Naive thymus-derived CD4-positive, alpha-beta T cell (primary cell): ENCODE measurements around the gene BTG3. TPM values are rescaled to one million over a fixed set of nuclear protein-coding genes. Genes with fewer than 3 reads are reported as not detected.
A peak's percentile ranks its signal among the peaks of the same experiment; 100 is the strongest.

Experiments used
- ATAC-seq: fragments of 150-1000 bp; cut with Tn5 transposase; 2 replicates; pipeline ENCODE4 v1.10.0; 2021; ENCODE audit warnings: mild to moderate bottlenecking, moderate library complexity
- CTCF ChIA-PET: fragments of 350-600 bp; sonication (Branson Sonifier 250); formaldehyde crosslinking; loops from one replicate; lab custom pipeline; 2021; ENCODE audit warnings: antibody characterized with exemption; lab: Charles Lee
- POLR2A ChIA-PET: fragments of 350-600 bp; sonication (Branson Sonifier 250); formaldehyde crosslinking; loops from one replicate; lab custom pipeline; 2021; ENCODE audit warnings: antibody characterized with exemption, inconsistent platforms; lab: Charles Lee
- DNase-seq, 9 donors: peaks; one replicate each; pipeline versions ENCODE4 v3.0.0 to v3.0.0-alpha.2; 2020 to 2022; ENCODE audit warnings: mixed read lengths in 1 of 9
- H3K27ac ChIP-seq: one replicate; pipeline ENCODE4 v1.7.0; 2013; ENCODE audit warnings: mild to moderate bottlenecking, low read depth, low read length, moderate library complexity
- H3K27me3 ChIP-seq, 2 donors: one replicate each; pipeline ENCODE4 v1.7.0; 2013; ENCODE audit warnings: low read length in 2 of 2, mild to moderate bottlenecking in 2 of 2, moderate library complexity in 2 of 2; ENCODE audit not compliant: control insufficient read depth in 2 of 2, insufficient read depth in 2 of 2
- H3K36me3 ChIP-seq, 3 experiments: 1 replicate in 2 of 3; 2 replicates in 1 of 3; pipeline ENCODE4 v1.7.0; 2013; ENCODE audit warnings: low read length in 3 of 3, mild to moderate bottlenecking in 3 of 3, moderate library complexity in 1 of 3; ENCODE audit not compliant: insufficient read depth in 3 of 3, control insufficient read depth in 2 of 3
- H3K4me1 ChIP-seq, 2 donors: one replicate each; pipeline ENCODE4 v1.7.0; 2013; ENCODE audit warnings: low read length in 2 of 2, mild to moderate bottlenecking in 2 of 2, moderate library complexity in 1 of 2; ENCODE audit not compliant: control insufficient read depth in 2 of 2, insufficient read depth in 2 of 2
- H3K4me3 ChIP-seq: 2 replicates; pipeline ENCODE4 v1.7.0; 2013; ENCODE audit warnings: mild to moderate bottlenecking, low read length
- H3K9me3 ChIP-seq, 3 experiments: 1 replicate in 2 of 3; 2 replicates in 1 of 3; pipeline ENCODE4 v1.7.0; 2013; ENCODE audit warnings: low read length in 3 of 3; ENCODE audit not compliant: control insufficient read depth in 2 of 3
- H3K27ac Mint-ChIP-seq, 9 donors: one replicate each; pipeline ENCODE4 v1.8.0; 2020 to 2022; ENCODE audit warnings: mixed read lengths in 9 of 9, mild to moderate bottlenecking in 8 of 9, moderate library complexity in 5 of 9, inconsistent platforms in 2 of 9
- H3K27me3 Mint-ChIP-seq, 5 donors: one replicate each; pipeline ENCODE4 v1.8.0; 2021 to 2022; ENCODE audit warnings: mixed read lengths in 5 of 5, mild to moderate bottlenecking in 1 of 5
- H3K36me3 Mint-ChIP-seq, 5 donors: one replicate each; pipeline ENCODE4 v1.8.0; 2020 to 2022; ENCODE audit warnings: mixed read lengths in 5 of 5, mild to moderate bottlenecking in 3 of 5, inconsistent platforms in 1 of 5
- H3K4me1 Mint-ChIP-seq, 7 donors: one replicate each; pipeline ENCODE4 v1.8.0; 2020 to 2022; ENCODE audit warnings: mixed read lengths in 7 of 7, mild to moderate bottlenecking in 3 of 7, inconsistent platforms in 1 of 7
- H3K4me3 Mint-ChIP-seq, 10 donors: one replicate each; pipeline ENCODE4 v1.8.0; 2020 to 2022; ENCODE audit warnings: mild to moderate bottlenecking in 10 of 10, mixed read lengths in 10 of 10, moderate library complexity in 6 of 10, inconsistent platforms in 2 of 10
- H3K9me3 Mint-ChIP-seq, 11 donors: one replicate each; pipeline ENCODE4 v1.8.0; 2020 to 2022; ENCODE audit warnings: mixed read lengths in 11 of 11, mild to moderate bottlenecking in 4 of 11, inconsistent platforms in 1 of 11, moderate library complexity in 1 of 11
- intact Hi-C, 2 donors: fragments of 100-400 bp; cut with micrococcal nuclease; formaldehyde crosslinking; loops; one replicate each; pipeline ENCODE4 v1.15.1; 2023
- polyA plus RNA-seq, 2 donors: library from polyadenylated mRNA; unstranded; fragments of 300-500 nt; fragmentation: Illumina TruSeq; gene quantifications; one replicate each; pipeline ENCODE4 v1.2.3, GENCODE V29; 2021
- total RNA-seq, 6 experiments: library from RNA in 5 of 6; stranded (reverse) in 5 of 6; gene quantifications; 1 replicate in 5 of 6; 2 replicates in 1 of 6; pipeline ENCODE4 v1.2.3 and lab custom pipeline; 2021 to 2026

Gene BTG3
- total and polyA plus RNA-seq, 7 experiments from 2014 or later, result 3.2 to 57.3 (median 13.9) TPM

DNA sequence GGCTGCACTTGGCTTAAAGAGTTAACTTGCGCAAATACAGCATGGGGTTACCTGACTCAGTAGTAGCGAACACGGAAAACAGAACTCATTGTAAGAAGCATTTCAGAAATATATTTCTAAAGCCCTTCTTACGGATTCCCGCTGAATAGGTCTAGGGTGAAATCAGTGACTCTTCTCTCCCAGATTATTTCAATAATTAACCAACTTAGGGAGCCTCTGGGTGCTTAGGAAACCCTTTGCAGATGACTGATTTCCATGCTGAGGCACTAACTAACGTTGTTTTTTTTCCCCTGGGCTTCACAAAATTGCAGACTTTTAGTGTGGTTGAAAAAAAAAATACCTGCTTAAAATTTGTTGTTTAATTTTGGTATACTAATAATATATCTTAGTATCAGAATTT lies 40.3 kb downstream of the BTG3 start:
- Histone ChIP-seq H3K9me3 (no peaks in the 10 kb centered on the region), H3K27me3 (no peaks in the 10 kb centered on the region), H3K27ac (no peak overlapping the region), H3K4me1 (no peaks in the 10 kb centered on the region), H3K36me3 (no peaks in the 10 kb centered on the region), H3K4me3 (no peak overlapping the region)
- no peaks in the 10 kb centered on the region for H3K36me3 Mint-ChIP-seq
- peaks cover 0 to 10% (median 5%) of the 10 kb centered on the region in 5 donors for H3K27me3 Mint-ChIP-seq
- H3K27ac Mint-ChIP-seq, result no peak overlapping the region
- H3K4me3 Mint-ChIP-seq, result no peak overlapping the region
- ChIA-PET CTCF (no interaction called here), POLR2A (no interaction called here)
- intact Hi-C loops, result no loop called here
- no peaks in the 10 kb centered on the region for H3K4me1 Mint-ChIP-seq
- no peak for ATAC-seq
- no peak for DNase-seq
- no peaks in the 10 kb centered on the region for H3K9me3 Mint-ChIP-seq

DNA sequence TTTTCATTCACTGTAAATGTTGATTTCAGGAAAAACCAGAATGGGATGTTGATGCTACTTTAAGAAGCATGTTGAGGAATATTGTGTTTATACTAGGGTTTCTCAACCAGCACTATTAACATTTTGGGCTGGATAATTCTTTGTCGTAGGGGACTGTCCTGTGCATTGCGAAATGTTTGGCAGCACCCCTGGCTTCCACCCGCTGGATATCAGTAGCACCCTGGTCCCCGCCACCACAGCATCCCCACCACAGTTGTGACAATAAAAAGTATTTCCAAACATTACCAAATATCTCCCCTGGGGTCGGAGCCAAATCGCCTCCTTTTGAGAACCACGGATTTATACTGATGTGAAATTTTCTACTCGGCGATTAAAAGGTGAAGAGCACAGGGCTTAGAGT lies 41.9 kb downstream of the BTG3 start:
- H3K27ac Mint-ChIP-seq, result no peak overlapping the region

DNA sequence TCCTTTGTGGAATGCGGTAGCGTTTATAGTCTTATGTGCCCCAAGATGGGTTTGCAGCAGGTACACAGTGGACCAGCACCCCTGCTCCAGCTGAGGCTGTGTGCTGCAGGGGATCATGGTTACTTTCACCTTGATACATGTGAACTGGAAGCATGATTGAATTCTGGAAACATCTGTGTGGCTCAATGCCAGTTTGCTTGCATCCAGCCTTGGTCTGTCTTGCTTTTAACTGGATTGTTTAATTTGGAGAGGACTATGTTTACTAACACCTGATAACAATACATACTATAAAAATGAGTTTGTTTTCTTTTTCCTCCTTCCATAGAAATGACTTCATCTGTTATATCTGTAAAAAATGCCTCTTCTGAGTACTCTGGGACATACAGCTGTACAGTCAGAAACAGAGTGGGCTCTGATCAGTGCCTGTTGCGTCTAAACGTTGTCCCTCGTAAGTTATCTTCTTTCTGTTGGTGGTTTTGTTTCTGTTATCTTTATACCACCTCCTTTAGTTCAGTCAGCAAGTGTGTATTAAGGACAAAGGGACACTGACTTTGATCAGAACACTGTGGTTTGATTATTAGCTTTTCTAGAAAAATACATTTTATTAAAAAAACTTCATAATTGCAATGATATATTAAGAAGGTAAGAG lies 52.2 kb downstream of the BTG3 start:
- ChIA-PET CTCF (interaction anchor here (0.6 kb wide), 1 partner anchor 18 kb away, joined by 4 read pairs; no protein-coding TSS in a partner anchor), POLR2A (no interaction called here)
- intact Hi-C loops, result no loop called here
- Histone ChIP-seq H3K36me3 (no peaks in the 10 kb centered on the region), H3K4me1 (no peaks in the 10 kb centered on the region), H3K4me3 (no peak overlapping the region), H3K27ac (no peak overlapping the region), H3K9me3 (no peaks in the 10 kb centered on the region), H3K27me3 (no peaks in the 10 kb centered on the region)
- H3K27me3 Mint-ChIP-seq, result no peaks in the 10 kb centered on the region
- H3K27ac Mint-ChIP-seq, result peak overlapping the region in 1 of 9 donors; percentile 36
- H3K4me3 Mint-ChIP-seq, result no peak overlapping the region
- no peaks in the 10 kb centered on the region for H3K4me1 Mint-ChIP-seq
- DNase-seq (no peak), ATAC-seq (no peak)
- H3K9me3 Mint-ChIP-seq, result no peaks in the 10 kb centered on the region
- H3K36me3 Mint-ChIP-seq, result peaks cover 0 to 14% (median 0%) of the 10 kb centered on the region in 5 donors

More for the DNA sequence above, 41.9 kb downstream of the BTG3 start:
- intact Hi-C loops, result no loop called here
- ChIA-PET CTCF (no interaction called here), POLR2A (no interaction called here)
- no peaks in the 10 kb centered on the region for H3K36me3 ChIP-seq
- ATAC-seq, result no peak
- H3K4me1 Mint-ChIP-seq, result no peaks in the 10 kb centered on the region
- H3K27me3 ChIP-seq, result no peaks in the 10 kb centered on the region
- no peaks in the 10 kb centered on the region for H3K36me3 Mint-ChIP-seq
- H3K4me3 ChIP-seq, result no peak overlapping the region
- no peaks in the 10 kb centered on the region for H3K9me3 Mint-ChIP-seq
- peaks cover 0 to 10% (median 5%) of the 10 kb centered on the region in 5 donors for H3K27me3 Mint-ChIP-seq
- H3K4me3 Mint-ChIP-seq, result no peak overlapping the region
- H3K27ac ChIP-seq, result no peak overlapping the region
- H3K4me1 ChIP-seq, result no peaks in the 10 kb centered on the region
- no peaks in the 10 kb centered on the region for H3K9me3 ChIP-seq
- no peak for DNase-seq

DNA sequence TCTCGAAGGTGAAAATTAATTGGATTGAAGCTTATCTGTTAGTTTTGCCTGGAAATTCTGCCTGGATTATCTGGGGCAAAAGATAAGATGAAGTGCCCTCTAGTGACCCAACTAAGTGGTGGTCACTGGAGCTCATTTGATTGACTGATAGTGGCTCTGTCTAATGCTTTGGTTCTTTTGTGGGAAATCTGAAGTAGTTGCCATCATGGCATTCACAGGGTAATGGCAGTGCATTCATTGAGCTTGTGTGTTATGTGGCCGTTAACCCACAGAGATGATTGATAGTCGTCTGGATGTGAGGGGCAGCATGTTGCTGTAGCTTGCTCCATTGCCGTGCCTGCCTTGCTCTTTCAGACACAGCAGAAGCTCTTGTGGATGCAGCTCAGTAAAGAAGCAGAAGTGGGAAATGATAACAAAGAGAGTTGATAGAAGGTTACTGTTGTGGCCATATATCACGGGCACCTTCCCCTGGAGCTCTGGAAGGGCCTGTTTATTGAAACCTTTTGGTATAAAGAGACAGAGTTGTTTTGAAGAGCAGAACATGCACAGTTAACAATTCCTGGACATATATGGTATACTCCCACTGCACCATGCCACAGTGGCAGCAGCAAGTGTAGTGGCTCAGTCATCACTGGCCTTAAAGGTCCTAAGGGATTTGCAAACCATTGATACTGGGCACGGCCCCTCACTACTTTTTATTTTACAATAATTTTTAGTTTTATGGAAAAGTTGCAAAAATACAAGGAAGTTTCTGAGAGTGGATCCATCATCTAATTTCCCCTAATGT lies 57.8 kb downstream of the BTG3 start:
- ChIA-PET POLR2A (no interaction called here), CTCF (interaction anchor here (0.7 to 0.8 kb wide), 2 partner anchors 164 to 168 kb away, joined by 3 read pairs; no protein-coding TSS in a partner anchor)
- no peak for DNase-seq
- H3K4me3 Mint-ChIP-seq, result no peak overlapping the region
- no peak overlapping the region for H3K27ac Mint-ChIP-seq
- H3K9me3 ChIP-seq, result no peaks in the 10 kb centered on the region
- no peak overlapping the region for H3K4me3 ChIP-seq
- no peaks in the 10 kb centered on the region for H3K27me3 Mint-ChIP-seq
- no peaks in the 10 kb centered on the region for H3K4me1 Mint-ChIP-seq
- H3K36me3 ChIP-seq, result no peaks in the 10 kb centered on the region
- H3K4me1 ChIP-seq, result no peaks in the 10 kb centered on the region
- H3K27me3 ChIP-seq, result no peaks in the 10 kb centered on the region
- ATAC-seq, result no peak
- intact Hi-C loops, result no loop called here
- no peaks in the 10 kb centered on the region for H3K9me3 Mint-ChIP-seq
- H3K27ac ChIP-seq, result no peak overlapping the region
- no peaks in the 10 kb centered on the region for H3K36me3 Mint-ChIP-seq

DNA sequence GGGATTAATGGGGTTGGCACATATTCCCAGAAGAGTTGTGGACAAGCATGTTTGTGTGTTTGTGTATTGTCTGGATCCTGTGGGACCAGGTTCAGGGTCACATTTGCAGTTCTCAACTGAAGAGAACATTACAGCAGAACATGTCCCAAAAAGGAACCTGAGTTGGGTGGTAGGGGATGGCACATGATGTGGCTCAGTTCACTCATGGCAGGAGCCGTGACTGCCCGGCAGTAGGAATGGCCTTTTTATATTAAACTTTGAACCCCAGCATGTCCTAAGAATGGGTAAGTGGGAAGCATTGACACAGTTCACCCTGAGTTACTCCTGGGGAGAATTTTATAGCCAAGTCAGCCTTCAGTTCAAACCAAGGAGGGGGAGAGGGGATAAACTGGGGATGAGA lies 58.6 kb downstream of the BTG3 start:
- ChIA-PET POLR2A (no interaction called here), CTCF (interaction anchor here (0.8 kb wide), 1 partner anchor 167 kb away, joined by 3 read pairs; no protein-coding TSS in a partner anchor)
- ATAC-seq, result no peak
- peaks cover 0 to 6% (median 0%) of the 10 kb centered on the region in 5 donors for H3K36me3 Mint-ChIP-seq
- Histone ChIP-seq H3K27me3 (no peaks in the 10 kb centered on the region), H3K27ac (no peak overlapping the region), H3K4me1 (no peaks in the 10 kb centered on the region), H3K36me3 (no peaks in the 10 kb centered on the region), H3K4me3 (no peak overlapping the region), H3K9me3 (no peaks in the 10 kb centered on the region)
- DNase-seq, result no peak
- H3K4me3 Mint-ChIP-seq, result no peak overlapping the region
- no peaks in the 10 kb centered on the region for H3K4me1 Mint-ChIP-seq
- no peak overlapping the region for H3K27ac Mint-ChIP-seq
- no peaks in the 10 kb centered on the region for H3K9me3 Mint-ChIP-seq
- intact Hi-C loops, result no loop called here
- peaks cover 0 to 4% (median 0%) of the 10 kb centered on the region in 5 donors for H3K27me3 Mint-ChIP-seq

DNA sequence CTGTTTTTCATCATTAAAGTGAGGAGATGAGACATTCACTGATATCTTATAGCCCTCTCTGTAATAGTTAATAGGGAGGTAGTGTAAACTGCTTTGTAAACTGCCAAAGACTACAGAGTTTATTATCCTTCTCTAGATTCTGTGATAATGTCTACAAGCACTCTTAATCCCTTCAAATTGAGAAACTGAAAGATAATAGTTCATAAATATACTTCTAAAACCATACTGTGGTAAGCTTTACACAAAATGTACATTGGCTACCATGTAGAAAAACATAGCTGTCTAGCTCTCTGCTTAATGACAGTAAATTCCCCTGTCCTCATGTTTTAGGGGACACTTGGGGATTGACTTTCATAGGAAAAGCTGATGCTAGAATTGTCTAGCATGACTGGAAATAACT lies 60.3 kb downstream of the BTG3 start:
- Histone ChIP-seq H3K4me3 (no peak overlapping the region), H3K27me3 (no peaks in the 10 kb centered on the region), H3K36me3 (no peaks in the 10 kb centered on the region), H3K4me1 (no peaks in the 10 kb centered on the region), H3K9me3 (no peaks in the 10 kb centered on the region), H3K27ac (no peak overlapping the region)
- H3K4me3 Mint-ChIP-seq, result no peak overlapping the region
- H3K36me3 Mint-ChIP-seq, result peaks cover 0 to 12% (median 5%) of the 10 kb centered on the region in 5 donors
- H3K9me3 Mint-ChIP-seq, result no peaks in the 10 kb centered on the region
- intact Hi-C loops, result no loop called here
- ATAC-seq (no peak), DNase-seq (no peak)
- H3K27me3 Mint-ChIP-seq, result peaks cover 0 to 4% (median 0%) of the 10 kb centered on the region in 5 donors
- ChIA-PET POLR2A (no interaction called here), CTCF (no interaction called here)
- H3K4me1 Mint-ChIP-seq, result no peaks in the 10 kb centered on the region
- H3K27ac Mint-ChIP-seq, result no peak overlapping the region
